H1 (cell line): ENCODE measurements around the gene DAB2IP. TPM values are rescaled to one million over a fixed set of nuclear protein-coding genes. Genes with fewer than 3 reads are reported as not detected.
"Not testable (repeated sequence)": the region's sequence is repeated elsewhere in the genome, so short reads cannot be mapped to it uniquely, and the experiment has no call there.

Experiments
- CTCF ChIA-PET: fragments of 300-600 bp; sonication (Branson Sonifier 250); formaldehyde crosslinking; loops from one replicate; lab custom pipeline; 2021; ENCODE audit not compliant: partially characterized antibody; lab: Charles Lee
- POLR2A ChIA-PET: fragments of 300-600 bp; sonication (Branson Sonifier 250); formaldehyde crosslinking; loops from one replicate; lab custom pipeline; 2021; ENCODE audit warnings: inconsistent platforms; ENCODE audit not compliant: partially characterized antibody; lab: Charles Lee
- DNase-seq, 2 experiments: peaks; one replicate each; pipeline versions ENCODE4 v3.0.0 to v3.0.0-alpha.2; 2010 to 2022; ENCODE audit warnings: low spot score in 2 of 2, low read depth in 1 of 2, mixed read lengths in 1 of 2
- FAIRE-seq: peaks from 2 replicates; lab custom pipeline; 2011; peaks lifted over from hg19 to GRCh38; lab: Jason Lieb, UNC
- H2AFZ ChIP-seq: 2 replicates; pipeline ENCODE4 v1.8.1; 2012; ENCODE audit warnings: low read length, inconsistent platforms
- H2AK5ac ChIP-seq: 2 replicates; pipeline ENCODE4 v1.6.1; 2013; ENCODE audit warnings: low read depth, low read length
- H2BK120ac ChIP-seq: replicated peaks from 2 replicates; pipeline ENCODE3; 2013; ENCODE audit warnings: low read depth, low read length, inconsistent platforms
- H2BK12ac ChIP-seq: 2 replicates; pipeline ENCODE4 v1.6.1; 2013; ENCODE audit warnings: low read depth, low read length
- H2BK15ac ChIP-seq: 2 replicates; pipeline ENCODE4 v1.6.1; 2013; ENCODE audit warnings: low read length
- H2BK20ac ChIP-seq: 2 replicates; pipeline ENCODE4 v1.6.1; 2013; ENCODE audit warnings: low read length
- H2BK5ac ChIP-seq: 2 replicates; pipeline ENCODE4 v1.6.1; 2013; ENCODE audit warnings: low read depth, low read length
- H3K14ac ChIP-seq: 2 replicates; pipeline ENCODE4 v1.6.1; 2013; ENCODE audit warnings: inconsistent platforms; ENCODE audit not compliant: insufficient read length
- H3K18ac ChIP-seq: 2 replicates; pipeline ENCODE4 v1.6.1; 2013; ENCODE audit warnings: low read length; ENCODE audit errors: extremely low read depth
- H3K23ac ChIP-seq: 2 replicates; pipeline ENCODE4 v1.6.1; 2013; ENCODE audit warnings: inconsistent platforms; ENCODE audit not compliant: insufficient read length
- H3K23me2 ChIP-seq: 2 replicates; pipeline ENCODE4 v1.6.1; 2013; ENCODE audit warnings: low read depth, low read length
- H3K27ac ChIP-seq: 2 replicates; pipeline ENCODE4 v1.6.1; 2011; ENCODE audit warnings: low read depth, low read length, inconsistent platforms
- H3K27me3 ChIP-seq, 4 experiments: replicated peaks in 1 of 4; 1 replicate in 1 of 4; 2 replicates in 3 of 4; pipeline versions ENCODE4 v1.6.1 to v1.8.1; 2011 to 2013; ENCODE audit warnings: low read length in 3 of 4, mild to moderate bottlenecking in 3 of 4, inconsistent platforms in 2 of 4, mixed read lengths in 2 of 4, moderate library complexity in 1 of 4; ENCODE audit not compliant: control insufficient read depth in 3 of 4, insufficient read depth in 3 of 4; ENCODE audit errors: extremely low read depth in 1 of 4
- H3K36me3 ChIP-seq, 4 experiments: 2 replicates each; pipeline versions ENCODE4 v1.6.1 to v1.8.1; 2011 to 2013; ENCODE audit warnings: mild to moderate bottlenecking in 4 of 4, low read length in 3 of 4, moderate library complexity in 2 of 4, control low read depth in 1 of 4, inconsistent platforms in 1 of 4; ENCODE audit not compliant: insufficient read depth in 4 of 4, control insufficient read depth in 2 of 4
- H3K4ac ChIP-seq: replicated peaks from 2 replicates; pipeline ENCODE3; 2013; ENCODE audit warnings: low read length, low read depth, mixed read lengths, inconsistent platforms; ENCODE audit not compliant: insufficient read length
- H3K4me1 ChIP-seq, 4 experiments: replicated peaks in 1 of 4; 1 replicate in 1 of 4; 2 replicates in 3 of 4; pipeline versions ENCODE4 v1.6.1 to v1.8.1; 2011 to 2013; ENCODE audit warnings: low read length in 3 of 4, inconsistent platforms in 2 of 4, mixed read lengths in 1 of 4; ENCODE audit not compliant: insufficient read depth in 4 of 4, control insufficient read depth in 3 of 4
- H3K4me2 ChIP-seq, 2 experiments: 2 replicates each; pipeline versions ENCODE4 v1.6.1 to v1.8.1; 2011 to 2013; ENCODE audit warnings: low read depth in 2 of 2, low read length in 2 of 2, control low read depth in 1 of 2, inconsistent platforms in 1 of 2, mild to moderate bottlenecking in 1 of 2; ENCODE audit not compliant: insufficient read depth in 1 of 2
- H3K4me3 ChIP-seq, 4 experiments: fragments of 200-600, 300-600 bp in 1 of 4; sonication (generic), shearing (Covaris generic), sonication (Bioruptor Twin) in 1 of 4; 2 replicates each; pipeline versions ENCODE4 v1.5.1 to v1.8.1; 2011 to 2016; ENCODE audit warnings: low read length in 4 of 4, low read depth in 3 of 4, control low read depth in 2 of 4, inconsistent platforms in 2 of 4, mild to moderate bottlenecking in 2 of 4, mixed read lengths in 1 of 4, moderate library complexity in 1 of 4; ENCODE audit not compliant: insufficient read depth in 2 of 4; ENCODE audit errors: extremely low read depth in 1 of 4
- H3K56ac ChIP-seq: replicated peaks from 2 replicates; pipeline ENCODE3; 2013; ENCODE audit warnings: low read depth, mild to moderate bottlenecking, mixed read lengths, low read length, inconsistent platforms; ENCODE audit not compliant: insufficient read length
- H3K79me1 ChIP-seq: 2 replicates; pipeline ENCODE4 v1.6.1; 2013; ENCODE audit warnings: low read depth, low read length, control low read depth
- H3K79me2 ChIP-seq, 2 experiments: 2 replicates each; pipeline versions ENCODE4 v1.6.1 to v1.8.1; 2012 to 2013; ENCODE audit warnings: low read length in 2 of 2, mild to moderate bottlenecking in 2 of 2, inconsistent platforms in 1 of 2; ENCODE audit not compliant: insufficient read depth in 2 of 2, control insufficient read depth in 1 of 2
- H3K9ac ChIP-seq, 4 experiments: replicated peaks in 1 of 4; 1 replicate in 1 of 4; 2 replicates in 3 of 4; pipeline versions ENCODE4 v1.6.1 to v1.8.1; 2011 to 2013; ENCODE audit warnings: low read depth in 3 of 4, low read length in 3 of 4, control low read depth in 2 of 4, mild to moderate bottlenecking in 2 of 4, moderate library complexity in 2 of 4, inconsistent platforms in 1 of 4; ENCODE audit errors: extremely low read depth in 1 of 4
- H3K9me3 ChIP-seq, 2 experiments: 2 replicates each; pipeline versions ENCODE4 v1.6.1 to v1.8.1; 2012 to 2013; ENCODE audit warnings: mild to moderate bottlenecking in 2 of 2, moderate library complexity in 2 of 2, control low read depth in 1 of 2, inconsistent platforms in 1 of 2, low read depth in 1 of 2, low read length in 1 of 2, mixed read lengths in 1 of 2; ENCODE audit not compliant: insufficient read depth in 2 of 2
- H4K20me1 ChIP-seq, 2 experiments: replicated peaks in 1 of 2; 2 replicates each; pipeline versions ENCODE3 to v1.8.1; 2011 to 2013; ENCODE audit warnings: inconsistent platforms in 2 of 2, low read length in 2 of 2, mild to moderate bottlenecking in 1 of 2; ENCODE audit not compliant: insufficient read depth in 2 of 2, control insufficient read depth in 1 of 2
- H4K5ac ChIP-seq: 2 replicates; pipeline ENCODE4 v1.6.1; 2013; ENCODE audit warnings: low read length, low read depth, mixed read lengths, inconsistent platforms; ENCODE audit not compliant: insufficient read length
- H4K8ac ChIP-seq: 2 replicates; pipeline ENCODE4 v1.8.0; 2013; ENCODE audit warnings: mild to moderate bottlenecking, moderate library complexity, low read length, inconsistent platforms; ENCODE audit not compliant: insufficient read depth; ENCODE audit errors: extremely low read depth
- H4K91ac ChIP-seq: replicated peaks from 2 replicates; pipeline ENCODE3; 2013; ENCODE audit warnings: low read length, mixed read lengths, inconsistent platforms; ENCODE audit not compliant: insufficient read length
- WGBS, 2 experiments: shearing (Covaris generic) in 1 of 2; methylation state at CpG; one replicate each; pipeline versions ENCODE4 v1.1.6 to v1.1.7; 2013 to 2015; ENCODE audit warnings: low lambda C conversion rate in 2 of 2, mixed read lengths in 2 of 2, inconsistent platforms in 1 of 2, low coverage in 1 of 2, missing lambda C conversion rate in 1 of 2; ENCODE audit not compliant: insufficient replicate concordance in 2 of 2, insufficient coverage in 1 of 2, insufficient read length in 1 of 2; ENCODE audit errors: extremely low coverage in 1 of 2, missing lambda C conversion rate in 1 of 2; 5-methylcytosine and 5-hydroxymethylcytosine counted together
- polyA plus RNA-seq, 7 experiments: library from polyadenylated mRNA; depleted of rRNA in 3 of 7; stranded (reverse) in 5 of 7; unstranded in 2 of 7; fragments of >200 nt in 5 of 7; fragments of 200-250 nt in 2 of 7; gene quantifications; 1 replicate in 5 of 7; 2 replicates in 1 of 7; 4 replicates in 1 of 7; pipeline versions ENCODE4 v1.2.1 to v1.2.3, GENCODE V29; 2011 to 2013; ENCODE audit warnings: missing spikeins in 2 of 7, mixed read lengths in 2 of 7
- total RNA-seq: library from RNA; stranded (reverse); fragmentation: NEBNext Ultra II Directional; extraction: Animal tissue kit (Norgen Biotek cat#: 25700); gene quantifications from 2 replicates; pipeline ENCODE4 v1.2.1, GENCODE V29; 2021

Gene DAB2IP
- total and polyA plus RNA-seq, 2 of the 8 experiments (the other 6 are each of a cell fraction or from before 2014, with no cell fraction given) = 19.7 to 39.5 TPM

- H2AFZ ChIP-seq, H2BK20ac ChIP-seq, H2BK120ac ChIP-seq, H3K4me2 ChIP-seq, DNase-seq, H3K36me3 ChIP-seq, H2AK5ac ChIP-seq, H3K23ac ChIP-seq, H3K9ac ChIP-seq, H3K27ac ChIP-seq, H3K23me2 ChIP-seq, H3K79me2 ChIP-seq, H3K79me1 ChIP-seq, H3K27me3 ChIP-seq, H2BK5ac ChIP-seq, H2BK12ac ChIP-seq, H3K56ac ChIP-seq, H3K14ac ChIP-seq, H3K9me3 ChIP-seq, H3K4ac ChIP-seq, H4K91ac ChIP-seq, H4K5ac ChIP-seq, H2BK15ac ChIP-seq, H3K18ac ChIP-seq, FAIRE-seq, POLR2A ChIA-PET, H4K8ac ChIP-seq, H3K4me3 ChIP-seq, H4K20me1 ChIP-seq: not testable (repeated sequence)
- 83% methylated on average over 10 of the region's 10 CpGs; no CpG with 5 or more reads in 1 of the 2 experiments for WGBS, 2 experiments
- peaks cover 2 to 18% (median 9%) of the 10 kb centered on the region in 4 experiments for H3K4me1 ChIP-seq
- CTCF ChIA-PET = interaction anchor here (1.3 to 24.2 kb wide), 5 partner anchors 8 to 43 kb away, joined by 3 to 670 read pairs (median 4); no protein-coding TSS in a partner anchor
These were observed 7.4 kb upstream of the DAB2IP start for GRCh38 chr9:121644040-121644439.
